HFF-Myc (cell line): ENCODE data around the gene PROM1.

Experiments
- DNase-seq: peaks from one replicate; pipeline ENCODE4 v3.0.0-alpha.2; 2011; ENCODE audit warnings: low read depth; ENCODE audit errors: extremely low read depth
- H3K4me3 ChIP-seq: replicated peaks from 2 replicates; pipeline ENCODE4 v1.5.1; 2011; ENCODE audit warnings: low read depth, mild to moderate bottlenecking, control low read depth, low read length
- TF ChIP-seq, protein P1 (sequence below): IDR thresholded peaks from 2 replicates; pipeline ENCODE4 v1.5.1; 2012; ENCODE audit warnings: mild to moderate bottlenecking, low read depth, low read length, control low read depth; ENCODE audit errors: missing control alignments

The PROM1 gene

DNA sequence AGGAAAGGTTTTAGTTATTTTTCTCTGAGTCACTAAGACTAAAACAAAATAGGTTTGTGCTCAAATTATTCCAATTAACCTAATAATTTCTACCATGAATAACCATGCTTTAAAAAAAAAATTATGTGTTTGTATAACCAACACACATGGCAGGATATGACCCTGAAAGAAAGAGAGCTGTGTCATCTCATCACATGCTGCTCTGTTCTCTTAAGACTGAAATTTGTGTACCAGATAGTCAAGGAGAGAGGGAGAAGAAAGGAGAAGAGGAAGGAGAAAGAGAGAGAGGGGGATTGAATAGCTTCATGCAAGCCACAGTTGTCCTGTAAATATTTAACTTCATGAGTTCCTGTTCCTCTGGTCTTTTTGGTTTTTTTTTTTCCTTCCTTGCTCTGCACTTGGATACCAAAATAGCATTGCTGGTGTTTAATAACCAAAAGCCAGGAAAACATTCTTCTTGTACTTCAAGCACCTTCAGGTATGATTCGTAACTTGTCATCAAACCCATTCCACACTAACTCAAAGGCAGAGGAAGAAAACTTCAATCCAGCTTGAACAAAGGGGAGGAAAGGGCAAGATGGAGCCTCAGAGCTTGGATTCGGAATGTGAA, 6.4 kb upstream of the PROM1 start:
- DNase-seq = no peak
- TF ChIP-seq, protein P1, sequence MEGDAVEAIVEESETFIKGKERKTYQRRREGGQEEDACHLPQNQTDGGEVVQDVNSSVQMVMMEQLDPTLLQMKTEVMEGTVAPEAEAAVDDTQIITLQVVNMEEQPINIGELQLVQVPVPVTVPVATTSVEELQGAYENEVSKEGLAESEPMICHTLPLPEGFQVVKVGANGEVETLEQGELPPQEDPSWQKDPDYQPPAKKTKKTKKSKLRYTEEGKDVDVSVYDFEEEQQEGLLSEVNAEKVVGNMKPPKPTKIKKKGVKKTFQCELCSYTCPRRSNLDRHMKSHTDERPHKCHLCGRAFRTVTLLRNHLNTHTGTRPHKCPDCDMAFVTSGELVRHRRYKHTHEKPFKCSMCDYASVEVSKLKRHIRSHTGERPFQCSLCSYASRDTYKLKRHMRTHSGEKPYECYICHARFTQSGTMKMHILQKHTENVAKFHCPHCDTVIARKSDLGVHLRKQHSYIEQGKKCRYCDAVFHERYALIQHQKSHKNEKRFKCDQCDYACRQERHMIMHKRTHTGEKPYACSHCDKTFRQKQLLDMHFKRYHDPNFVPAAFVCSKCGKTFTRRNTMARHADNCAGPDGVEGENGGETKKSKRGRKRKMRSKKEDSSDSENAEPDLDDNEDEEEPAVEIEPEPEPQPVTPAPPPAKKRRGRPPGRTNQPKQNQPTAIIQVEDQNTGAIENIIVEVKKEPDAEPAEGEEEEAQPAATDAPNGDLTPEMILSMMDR = no peak
- H3K4me3 ChIP-seq = no peak overlapping the region

DNA sequence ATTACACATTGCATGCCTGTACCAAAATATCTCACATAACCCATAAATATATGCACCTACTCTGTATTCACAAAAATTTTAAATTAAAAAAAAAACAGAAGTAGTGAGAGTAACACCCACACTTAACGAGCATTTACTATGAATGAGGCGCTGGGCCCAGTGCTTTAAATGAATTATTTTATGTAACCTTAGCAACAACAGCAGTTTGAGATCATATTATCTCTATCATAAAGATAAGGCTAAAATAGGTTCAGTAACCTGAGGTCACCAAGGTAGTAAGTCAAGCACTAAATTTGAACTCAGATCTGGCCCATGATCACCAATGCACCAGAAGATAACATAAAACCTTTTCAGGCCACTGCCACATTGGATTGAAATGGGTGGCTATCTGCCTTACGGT, 5.3 kb upstream of the PROM1 start:
- no peak for DNase-seq
- H3K4me3 ChIP-seq = no peak overlapping the region
- TF ChIP-seq, protein P1 = no peak

DNA sequence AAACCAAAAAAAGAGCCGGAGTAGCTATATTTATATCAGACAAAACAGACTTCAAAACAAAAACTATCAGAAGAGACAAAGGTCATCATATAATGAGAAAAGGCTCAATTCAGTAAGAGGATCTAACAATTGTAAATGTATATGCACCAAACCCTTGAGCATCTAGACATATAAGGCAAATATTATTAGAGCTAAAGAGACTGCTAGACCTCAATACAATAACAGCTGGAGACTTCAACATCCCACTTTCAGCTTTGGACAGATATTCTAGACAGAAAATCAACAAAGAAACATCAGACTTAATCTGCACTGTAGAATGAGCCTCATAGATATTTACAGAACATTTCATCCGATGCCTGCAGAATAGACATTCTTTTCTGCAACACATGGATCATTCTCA, 4.8 kb upstream of the PROM1 start:
- no peak for DNase-seq
- no peak overlapping the region for H3K4me3 ChIP-seq
- TF ChIP-seq, protein P1 = no peak

DNA sequence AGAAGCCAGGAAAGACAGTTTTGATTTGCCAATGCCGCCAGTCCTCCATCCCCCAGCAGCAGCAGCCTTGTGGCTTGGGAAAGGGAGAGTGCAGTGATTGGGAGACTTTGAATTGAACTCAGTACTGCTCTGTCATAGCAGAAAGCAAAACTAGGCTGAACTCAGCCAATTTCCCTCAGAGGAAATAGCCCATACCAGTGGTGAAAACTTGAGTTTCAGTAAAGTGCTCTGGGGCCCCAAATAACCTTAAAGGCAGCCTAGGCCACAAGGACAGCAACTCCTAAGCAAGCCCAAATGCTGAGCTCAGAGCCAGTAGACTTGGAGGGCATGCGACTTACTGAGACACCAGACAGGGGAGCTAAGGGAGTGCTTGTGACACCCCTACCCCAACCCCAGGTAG, 2.0 kb upstream of the PROM1 start:
- no peak for DNase-seq
- no peak overlapping the region for H3K4me3 ChIP-seq
- TF ChIP-seq, protein P1 = no peak

DNA sequence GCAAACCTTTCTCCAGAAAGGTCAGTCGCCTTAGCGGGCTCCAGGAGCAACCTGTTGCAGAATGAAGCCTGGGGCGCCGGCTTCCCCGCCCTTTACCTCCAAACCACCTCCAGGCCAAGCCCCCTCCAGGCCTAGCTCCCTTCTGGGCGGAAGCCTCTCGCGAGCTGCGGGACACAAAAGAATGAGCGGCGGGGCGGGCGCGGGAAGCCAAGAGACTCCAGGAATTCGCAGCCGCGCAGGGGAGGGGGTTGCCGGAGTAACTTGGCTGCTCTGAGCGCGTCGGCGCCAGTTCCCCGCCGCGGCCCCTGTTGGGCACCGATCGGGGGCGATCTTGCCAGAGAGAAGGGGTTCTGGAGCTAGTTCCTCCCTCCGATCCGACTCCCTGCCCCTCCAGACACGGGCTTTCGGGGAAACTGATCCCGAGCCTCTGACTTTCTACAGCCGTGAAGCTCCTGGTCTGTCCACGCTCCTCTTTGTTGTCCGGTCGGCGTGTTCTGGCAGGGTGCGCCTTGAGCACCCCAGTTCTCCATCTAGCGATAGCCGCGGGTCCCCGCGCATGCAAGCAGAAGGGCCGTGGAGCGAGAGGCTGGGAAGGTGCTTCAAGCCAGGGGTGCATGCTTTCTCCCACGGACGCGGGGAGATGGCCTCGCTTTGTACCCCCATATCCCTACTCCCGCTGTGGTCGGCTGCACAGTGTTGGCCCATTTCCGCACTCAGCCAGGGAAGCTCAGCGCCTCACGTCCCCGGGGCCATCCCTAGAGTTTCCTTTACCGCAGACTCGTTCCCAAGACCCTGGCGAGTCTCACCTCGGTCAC, 1.2 kb downstream of the PROM1 start:
- DNase-seq = no peak
- H3K4me3 ChIP-seq = no peak overlapping the region
- TF ChIP-seq, protein P1 = no peak

DNA sequence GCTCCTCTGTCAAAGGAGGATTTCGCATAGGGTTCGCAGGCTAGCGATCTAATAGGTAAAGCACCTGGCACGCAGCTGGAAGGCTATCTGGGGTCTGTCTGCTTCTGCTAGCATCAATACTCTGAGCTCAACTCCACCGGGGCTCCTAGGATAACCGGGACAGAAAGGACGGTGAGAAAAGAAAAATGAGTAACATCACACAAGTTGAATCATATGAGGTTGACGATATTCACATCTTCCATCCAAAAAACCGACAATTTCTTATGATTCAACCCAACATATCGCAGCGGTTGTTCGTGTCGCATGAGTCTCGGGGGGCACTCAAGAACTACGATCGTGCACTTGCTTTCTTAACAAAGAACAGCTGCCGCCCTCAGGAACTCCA, 1.8 kb downstream of the PROM1 start:
- no peak for DNase-seq
- no peak overlapping the region for H3K4me3 ChIP-seq
- TF ChIP-seq, protein P1 = no peak
